ENCODE data around the gene NR5A1.

NR5A1 gene

DNA sequence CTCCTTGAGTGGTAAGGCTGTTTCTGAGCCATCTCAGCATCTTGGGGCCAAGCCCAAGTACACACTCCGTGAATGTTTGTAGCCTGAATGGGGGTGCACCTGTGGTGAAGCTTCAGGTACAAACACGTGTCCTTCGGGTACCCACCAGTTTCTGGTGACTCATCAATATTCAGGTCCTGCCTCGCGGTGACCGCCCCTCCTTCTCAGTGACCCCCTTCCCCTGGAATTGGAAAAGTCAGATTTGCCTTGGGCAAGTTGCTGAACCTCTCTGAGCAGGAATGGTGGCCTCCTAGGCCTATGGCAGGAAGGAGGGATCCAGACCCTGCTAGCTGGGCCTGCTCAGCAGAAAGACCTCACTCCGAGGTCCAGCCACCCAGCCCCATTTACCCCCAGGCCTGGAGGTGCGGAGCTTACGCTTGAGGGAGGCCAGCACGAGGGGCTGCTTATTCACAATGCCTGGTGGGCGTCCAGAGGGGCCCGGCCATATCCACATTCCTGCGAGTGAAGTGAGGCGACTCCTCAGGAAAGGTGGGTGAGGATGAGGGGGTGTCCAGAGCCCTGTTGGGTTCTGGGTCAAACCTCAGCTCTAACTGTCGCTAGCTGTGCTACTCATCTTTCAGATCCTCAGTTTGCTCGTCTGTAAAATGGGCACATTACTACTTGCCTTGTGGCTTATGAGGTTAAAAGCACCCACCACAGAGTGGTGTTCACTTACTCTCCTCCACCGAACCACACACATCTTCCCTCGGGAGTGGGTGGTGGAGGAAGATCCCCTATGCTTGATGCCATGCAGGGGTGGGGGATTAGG, 49.9 kb downstream of the NR5A1 start:
- DNase-seq, result no peak

- DNase-seq, result no peak
Observed at GRCh38 chr9:124456341-124457078, 50.7 kb downstream of the NR5A1 start.

DNA sequence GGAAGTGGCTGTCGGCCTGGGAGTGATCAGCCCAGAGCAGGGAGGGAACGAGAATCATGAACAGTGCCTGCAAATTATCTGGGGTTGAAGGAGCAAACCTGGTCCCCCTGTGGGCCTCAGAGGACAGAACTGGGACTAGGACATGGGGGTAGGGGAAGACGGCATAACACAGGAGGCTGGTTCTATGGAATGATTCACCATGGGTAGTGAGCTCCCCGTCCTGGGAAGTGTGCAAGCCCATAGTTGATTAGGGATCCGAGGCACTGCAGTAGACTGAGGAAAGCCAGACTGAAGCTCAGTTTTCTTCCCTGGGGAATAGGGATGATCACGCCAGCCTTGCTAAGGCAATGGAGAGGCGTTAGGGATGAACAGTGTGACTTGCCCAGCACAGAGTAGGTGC, 51.4 kb downstream of the NR5A1 start:
- DNase-seq, result no peak

DNA sequence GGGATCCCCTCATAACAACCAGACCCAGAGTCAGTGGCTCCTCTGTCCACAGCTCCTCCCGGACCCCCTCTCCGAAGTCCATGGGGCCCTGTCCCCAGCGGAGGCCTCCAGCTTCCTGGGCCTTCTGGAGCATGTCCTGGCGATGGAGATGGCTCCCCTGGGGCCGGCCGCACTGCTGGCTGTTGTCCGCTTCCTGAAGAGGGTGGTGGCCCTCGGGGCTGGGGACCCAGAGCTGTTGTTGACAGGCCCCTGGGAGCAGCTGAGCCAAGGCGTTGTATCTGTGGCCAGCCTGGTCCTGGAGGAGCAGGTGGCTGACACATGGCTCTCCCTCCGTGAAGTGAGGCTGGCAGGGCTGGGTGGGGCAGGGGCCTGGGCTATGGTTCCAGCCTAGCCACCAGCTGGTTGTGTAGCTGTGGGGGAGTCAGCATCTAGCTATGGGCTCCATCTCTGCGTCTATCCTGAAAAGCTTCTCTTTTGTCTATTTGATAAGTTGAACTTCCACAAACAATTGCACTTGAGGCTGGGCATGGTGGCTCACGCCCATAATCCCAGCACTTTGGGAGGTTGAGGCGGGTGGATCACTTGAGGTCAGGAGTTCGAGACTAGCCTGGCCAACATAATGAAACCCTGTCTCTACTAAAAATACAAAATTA, 52.3 kb downstream of the NR5A1 start:
- DNase-seq, result no peak

GRCh38 chr9:124454296-124454695, 52.9 kb downstream of the NR5A1 start:
- no peak for DNase-seq

GRCh38 chr9:124453586-124454191, 53.5 kb downstream of the NR5A1 start:
- no peak for DNase-seq

GRCh38 chr9:124452841-124453585, 54.2 kb downstream of the NR5A1 start:
- no peak for DNase-seq

DNA sequence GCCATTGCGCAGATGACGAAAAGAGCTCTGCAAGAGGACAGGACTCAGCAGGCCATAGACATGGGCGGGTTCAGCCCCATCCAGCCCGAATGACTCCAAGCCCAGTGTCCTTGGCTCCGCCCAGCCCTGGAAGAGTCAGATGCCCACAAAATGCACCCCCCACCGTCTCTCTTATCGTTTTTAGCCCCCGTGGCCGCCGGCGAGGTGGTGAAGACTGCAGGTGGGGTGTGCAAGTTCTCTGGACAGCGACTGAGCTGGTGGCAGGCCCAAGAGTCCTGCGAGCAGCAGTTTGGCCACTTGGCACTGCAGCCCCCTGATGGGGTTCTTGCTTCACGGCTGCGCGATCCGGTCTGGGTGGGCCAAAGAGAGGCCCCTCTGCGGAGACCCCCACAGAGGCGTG, 54.9 kb downstream of the NR5A1 start:
- DNase-seq, result no peak

- no peak for DNase-seq
Observed at GRCh38 chr9:124450931-124451661, 56.1 kb downstream of the NR5A1 start.

DNA sequence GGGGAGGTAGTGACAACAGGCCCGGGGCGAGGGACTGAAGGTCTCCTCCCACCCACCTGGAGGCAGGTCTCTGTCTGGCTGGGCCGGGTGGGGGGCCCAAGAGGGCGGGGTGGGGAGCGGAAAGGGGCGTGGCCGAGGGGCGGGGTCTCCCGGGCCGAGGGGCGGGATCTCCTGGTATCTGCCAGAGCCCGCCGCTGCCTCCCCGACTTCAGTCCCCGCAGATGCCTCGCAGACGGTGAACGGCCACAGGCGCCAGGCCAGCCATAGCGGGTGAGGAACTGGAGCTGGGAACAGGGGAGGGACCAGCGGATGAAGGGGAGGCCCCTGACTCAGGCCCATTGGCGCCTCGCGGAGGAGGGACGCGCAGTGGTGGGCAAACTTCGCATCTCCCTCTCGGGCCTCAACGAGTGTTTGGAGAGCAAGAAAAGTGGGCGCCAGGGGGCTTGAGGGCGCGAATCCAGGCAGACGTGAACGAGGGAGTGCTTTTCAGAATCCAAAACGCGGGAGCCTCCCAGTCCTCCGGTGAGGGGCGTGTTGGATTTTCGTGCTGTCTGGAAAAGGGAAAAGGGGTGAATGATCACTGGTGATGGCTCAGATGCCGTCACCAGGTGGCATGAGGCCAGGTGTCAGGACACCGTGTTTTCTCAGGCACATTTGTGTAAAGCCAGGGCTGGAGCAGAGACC, 56.8 kb downstream of the NR5A1 start, which contains the start of gene ADGRD2:
ADGRD2 (plus strand) TSS at position 211 of the 684 bp plus-strand sequence. CDS start 1,216 bp downstream, outside the sequence.
- no peak for DNase-seq

- no peak for DNase-seq
Observed at GRCh38 chr9:124449381-124450151, 57.6 kb downstream of the NR5A1 start.

DNA sequence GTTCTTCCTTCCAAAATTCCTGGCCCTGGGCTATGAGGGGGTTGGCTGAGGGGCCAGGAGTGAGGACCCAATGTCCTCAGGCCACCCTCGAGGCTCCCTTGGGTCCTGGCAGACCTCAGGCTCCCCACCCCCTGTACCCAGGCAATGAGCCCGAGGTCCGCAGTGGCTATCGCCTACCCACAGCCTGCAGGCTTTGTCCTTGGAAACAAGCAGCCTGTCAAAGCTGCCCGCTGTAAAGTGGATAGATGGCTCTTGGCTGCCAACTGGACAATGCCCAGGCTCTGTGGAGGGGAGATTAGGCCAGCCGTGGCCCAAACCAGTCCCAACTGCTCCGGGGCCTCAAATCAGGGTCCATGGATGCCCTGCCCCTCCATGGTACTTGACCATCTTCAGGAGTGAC, 59.2 kb downstream of the NR5A1 start:
- DNase-seq, result peak in 3 of 14 donors; percentile 16 to 26 (median 18)

- DNase-seq, result no peak
Observed at GRCh38 chr9:124447297-124447661, 59.9 kb downstream of the NR5A1 start.

GRCh38 chr9:124444166-124444565, 63.0 kb downstream of the NR5A1 start:
- no peak for DNase-seq

GRCh38 chr9:124443625-124444024, 63.6 kb downstream of the NR5A1 start:
- no peak for DNase-seq

DNA sequence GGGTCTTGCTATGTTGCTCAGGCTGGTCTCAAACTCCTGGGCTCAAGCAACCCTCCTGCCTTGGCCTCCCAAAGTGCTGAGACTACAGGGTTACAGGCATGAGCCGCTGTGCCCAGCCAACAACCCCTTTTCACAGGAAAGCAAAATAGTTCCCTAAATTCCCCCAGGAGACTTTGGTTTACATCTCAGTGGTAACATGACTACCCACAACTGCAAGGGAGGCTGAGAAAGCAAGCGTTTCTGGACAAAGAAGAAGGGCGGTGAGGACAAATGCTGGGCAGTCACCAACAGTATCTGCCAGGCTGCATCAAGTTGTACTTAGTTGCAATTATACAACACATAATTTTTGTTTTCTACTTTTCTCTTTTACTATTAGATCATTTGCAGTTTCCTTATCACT, 64.4 kb downstream of the NR5A1 start:
- no peak for DNase-seq

DNA sequence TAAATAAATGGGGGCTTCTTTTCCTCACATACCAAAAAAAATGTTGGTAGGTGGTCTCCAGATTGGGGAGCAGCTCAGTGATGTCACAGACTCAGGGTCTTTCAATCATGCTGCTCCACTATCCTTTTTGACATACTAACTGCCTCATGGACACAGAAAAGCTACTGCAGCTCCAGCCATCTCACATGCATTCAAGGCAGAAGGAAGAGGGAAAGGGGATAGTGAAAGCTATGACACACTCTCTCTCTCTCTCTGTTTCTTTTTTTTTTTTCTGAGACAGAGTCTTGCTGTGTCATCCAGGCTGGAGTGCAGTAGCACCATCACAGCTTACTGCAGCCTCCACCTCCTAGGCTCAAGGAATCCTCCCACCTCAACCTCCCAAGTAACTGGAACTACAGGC, 64.8 kb downstream of the NR5A1 start:
- DNase-seq, result no peak

DNA sequence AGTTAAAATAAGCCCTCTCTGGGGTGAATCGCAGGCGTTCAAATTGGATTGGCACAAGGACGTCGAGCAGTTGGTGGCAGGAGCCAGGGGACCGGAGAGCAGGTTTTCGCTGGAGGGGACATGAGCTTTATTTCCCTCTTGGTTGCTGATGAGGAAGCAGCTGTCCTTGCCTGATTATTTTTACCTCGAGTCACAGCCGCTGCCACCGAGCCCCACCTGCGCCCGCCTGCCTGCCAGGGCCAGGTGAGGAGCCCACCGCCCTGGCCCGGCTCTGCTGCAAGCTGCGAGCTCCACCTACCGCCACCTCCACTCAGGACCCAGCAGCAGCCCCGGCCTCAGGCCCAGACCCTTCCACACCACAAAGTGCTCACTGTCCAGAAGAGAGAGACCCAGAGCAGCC, 65.9 kb downstream of the NR5A1 start:
- DNase-seq, result no peak

- DNase-seq, result no peak
Observed at GRCh38 chr9:124440786-124441185, 66.4 kb downstream of the NR5A1 start.

DNA sequence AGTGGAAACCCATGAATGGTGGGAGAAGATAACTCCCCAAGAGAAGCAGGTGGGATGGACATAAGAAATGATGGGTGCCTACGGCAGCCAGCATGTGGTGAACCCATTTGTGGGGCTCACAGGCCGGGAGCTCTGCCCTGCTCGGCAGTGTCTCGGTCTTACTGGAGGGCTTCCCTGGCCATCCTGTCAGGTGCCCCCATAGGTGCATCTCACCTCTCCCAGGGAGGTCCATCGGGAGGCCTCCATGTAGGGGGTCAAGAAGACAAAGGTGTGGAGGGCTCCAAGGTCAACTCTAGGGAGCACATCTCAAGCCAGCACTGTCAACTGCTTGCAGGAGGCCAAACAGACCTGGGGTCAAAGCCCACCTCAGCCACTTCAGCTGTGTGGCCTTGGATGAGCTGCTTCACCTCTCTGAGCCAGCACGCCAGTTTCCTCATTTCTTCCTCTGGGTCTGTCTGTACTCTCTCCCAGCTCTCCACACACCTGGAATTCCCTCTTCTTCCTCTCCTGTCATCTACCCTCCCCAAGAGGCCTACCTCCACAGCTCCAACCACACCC, 67.4 kb downstream of the NR5A1 start:
- DNase-seq, result no peak
